GM18907 (cell line): ENCODE measurements around the gene SOX12.
"Not testable (repeated sequence)": the region's sequence is repeated elsewhere in the genome, so short reads cannot be mapped to it uniquely, and the experiment has no call there.

Source experiments
- ATAC-seq: cut with Tn5 transposase; IDR thresholded peaks from one replicate; pipeline ENCODE4 v1.9.1; 2021; ENCODE audit warnings: mild to moderate bottlenecking, moderate library complexity; ENCODE audit not compliant: unreplicated experiment

SOX12 gene

DNA sequence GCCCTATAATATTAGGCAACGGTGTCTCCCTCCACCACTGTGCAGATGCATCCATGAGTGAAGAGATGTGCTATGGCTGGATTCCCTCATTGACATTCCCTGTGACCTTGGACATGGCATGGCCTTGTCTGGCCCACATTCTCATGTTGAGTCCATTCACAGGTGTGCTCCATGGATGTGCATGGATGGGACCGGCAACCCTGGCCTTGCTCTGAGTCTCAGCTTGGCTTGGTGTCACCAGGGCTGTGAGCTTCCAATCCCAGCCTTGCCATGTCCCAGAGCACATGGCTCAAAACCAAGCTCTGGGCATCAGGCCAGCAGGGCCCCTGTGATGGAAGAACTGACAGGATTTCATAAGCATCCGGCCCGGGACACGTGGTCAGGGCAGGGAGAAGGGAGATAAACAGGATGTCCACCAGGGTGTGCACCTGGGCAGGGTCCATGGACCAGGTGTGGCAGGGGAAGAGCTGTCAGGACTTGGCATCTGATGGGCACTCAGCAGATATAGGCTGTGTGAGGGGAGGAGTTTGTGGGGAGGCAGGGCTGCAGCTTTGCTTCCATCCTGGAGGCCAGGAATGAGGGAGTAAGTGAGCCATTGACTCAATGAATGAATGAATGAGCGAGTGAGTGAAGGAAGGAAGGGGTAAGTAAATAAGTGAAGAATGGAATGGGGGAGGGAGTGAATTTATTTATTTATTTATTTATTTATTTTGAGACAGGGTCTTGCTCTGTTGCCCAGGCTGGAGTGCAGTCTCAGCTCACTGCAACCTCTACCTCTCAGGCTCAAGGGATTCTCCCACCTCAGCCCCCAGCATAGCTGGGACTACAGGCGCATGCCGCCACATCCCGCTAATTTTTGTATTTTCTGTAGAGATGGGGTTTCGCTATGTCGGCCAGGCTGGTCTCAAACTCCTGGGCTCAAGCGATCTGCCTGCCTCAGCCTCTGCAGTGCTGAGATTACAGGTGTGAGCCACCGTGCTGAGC is 37.2 kb downstream of the SOX12 start:
- no peak for ATAC-seq

DNA sequence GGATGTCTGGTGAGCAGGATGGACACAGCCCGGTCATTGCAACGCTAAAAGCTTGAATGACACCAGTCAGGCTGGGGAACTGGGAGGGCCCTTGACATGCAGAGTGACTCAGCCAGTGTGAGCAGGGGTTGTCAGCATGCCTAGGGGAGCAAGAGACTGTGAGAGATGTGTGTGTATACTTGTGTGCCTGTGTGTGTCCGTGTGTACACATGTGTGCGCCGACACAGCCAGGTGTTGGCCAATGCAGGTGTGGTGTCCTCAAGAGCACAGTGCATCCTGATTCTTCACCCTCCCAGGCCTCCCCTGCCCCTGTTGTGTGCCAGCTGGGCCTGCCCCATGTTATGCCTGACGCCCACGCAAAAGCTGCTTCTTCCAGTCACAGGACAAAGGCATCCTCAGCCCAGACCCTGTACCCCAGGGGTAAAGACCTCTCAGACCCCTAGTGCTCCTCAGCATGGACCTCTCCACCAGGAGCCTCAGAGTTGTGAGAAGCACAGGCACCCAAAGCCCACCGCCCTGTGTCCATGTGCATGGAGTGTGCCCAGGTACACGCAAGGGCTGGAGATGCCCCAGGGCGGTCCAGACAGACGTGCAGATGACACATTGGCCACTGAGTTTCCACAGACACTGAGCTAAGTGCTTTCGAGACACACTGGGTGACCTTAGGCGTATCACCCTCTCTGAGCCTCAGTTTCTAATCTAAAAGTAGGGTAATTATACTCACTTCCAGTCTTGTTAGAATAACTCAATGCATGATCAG is 38.1 kb downstream of the SOX12 start:
- no peak for ATAC-seq

DNA sequence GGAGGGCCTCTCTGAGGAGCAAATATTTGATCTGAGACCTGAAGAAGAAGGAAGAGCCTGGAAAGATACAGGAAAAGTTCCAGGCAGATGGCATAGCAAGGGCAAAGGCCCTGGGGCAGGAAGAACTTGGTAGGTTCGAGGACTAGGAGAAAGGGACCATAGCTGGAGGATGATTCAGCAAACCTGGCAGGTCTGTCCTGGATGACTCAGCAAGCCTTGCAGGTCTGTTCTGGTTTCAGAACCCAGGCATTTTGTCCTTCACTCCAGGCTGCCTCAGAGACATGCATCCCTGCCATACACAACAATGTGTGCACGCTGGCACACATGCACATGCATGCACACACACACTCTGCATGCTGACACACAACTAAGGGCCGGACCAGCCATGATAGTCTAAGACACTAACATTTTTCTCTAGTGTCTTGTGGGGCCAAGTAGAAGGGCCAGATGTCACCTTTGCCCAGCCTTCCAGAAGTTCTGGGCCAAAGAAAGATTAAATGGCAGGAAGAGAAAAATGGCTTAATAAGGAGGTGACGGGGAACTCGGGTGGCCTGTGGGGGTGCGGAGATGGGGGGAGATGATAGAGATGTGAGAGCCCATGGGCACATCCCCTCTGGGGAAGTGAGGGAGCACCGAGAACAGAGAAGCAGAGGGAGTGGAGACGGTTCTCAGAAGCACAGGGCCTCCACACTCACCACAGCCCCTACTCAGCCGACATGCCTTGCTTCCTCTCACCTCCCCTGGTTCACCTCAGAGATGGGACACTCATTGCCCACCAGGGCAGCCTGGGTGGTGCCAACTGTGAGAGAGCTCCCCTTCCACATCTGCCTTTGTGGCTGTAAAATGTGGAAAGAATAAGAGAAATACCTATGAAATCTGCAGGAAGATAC is 39.8 kb downstream of the SOX12 start:
- ATAC-seq = no peak

- no peak for ATAC-seq
Measured at GRCh38 chr20:366041-366718, 40.8 kb downstream of the SOX12 start.

DNA sequence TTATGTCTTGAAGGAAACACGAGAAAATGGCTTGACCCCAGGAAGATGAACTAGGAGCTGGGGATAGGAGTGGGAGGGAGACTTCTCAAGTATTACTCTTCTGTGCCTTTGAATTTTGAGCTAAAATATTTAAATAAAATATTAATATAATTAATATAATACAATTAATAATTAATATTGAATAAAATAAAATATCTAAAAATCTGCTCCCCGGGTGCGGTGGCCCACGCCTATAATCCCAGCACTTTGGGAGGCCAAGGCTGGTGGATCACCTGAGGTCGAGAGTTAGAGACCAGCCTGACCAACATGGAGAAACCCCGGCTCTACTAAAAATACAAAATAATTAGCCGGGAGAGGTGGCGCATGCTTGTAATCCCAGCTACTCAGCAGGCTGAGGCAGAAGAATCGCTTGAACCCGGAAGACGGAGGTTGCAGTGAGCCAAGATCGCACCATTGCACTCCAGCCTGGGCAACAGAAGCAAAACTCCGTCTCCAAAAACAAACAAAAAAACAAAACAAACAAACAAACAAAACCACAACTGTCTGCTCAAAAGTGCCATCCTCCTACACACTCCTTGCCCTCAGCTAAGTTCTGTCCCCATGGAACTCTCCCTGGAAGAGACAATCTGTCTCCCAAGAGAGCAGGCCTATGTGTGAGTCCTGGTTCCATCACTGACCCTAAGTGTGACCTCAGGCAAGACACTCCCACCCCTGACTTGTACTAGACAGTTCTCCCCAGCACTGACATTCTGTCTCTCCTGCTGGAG is 41.5 kb downstream of the SOX12 start:
- ATAC-seq = no peak

- ATAC-seq = no peak
Measured at GRCh38 chr20:367486-367887, 42.1 kb downstream of the SOX12 start.

DNA sequence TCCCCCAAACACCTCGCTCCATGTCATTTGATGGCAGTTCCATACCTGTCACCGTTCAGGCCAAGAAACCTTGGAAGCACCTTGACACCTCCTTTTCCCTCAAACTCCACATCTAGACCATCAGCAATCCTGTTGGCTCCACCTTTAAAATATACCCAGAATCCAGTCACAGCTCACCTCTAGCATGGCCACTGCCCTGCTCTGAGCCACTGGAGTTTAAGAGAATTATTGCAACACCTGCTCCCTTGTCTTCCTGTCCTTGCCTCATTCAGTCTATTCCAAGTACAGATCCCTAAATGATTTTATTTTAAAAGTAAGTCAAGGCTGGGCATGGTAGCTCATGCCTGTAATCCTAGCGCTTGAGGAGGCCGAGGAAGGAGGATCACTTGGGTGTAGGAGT is 43.6 kb downstream of the SOX12 start:
- ATAC-seq = no peak

GRCh38 chr20:370151-370600 is 44.8 kb downstream of the SOX12 start:
- no peak for ATAC-seq

- ATAC-seq = no peak
Measured at GRCh38 chr20:370977-371754, 45.8 kb downstream of the SOX12 start.

- ATAC-seq = no peak
Measured at GRCh38 chr20:371755-372542, 46.6 kb downstream of the SOX12 start.

- ATAC-seq = not testable (repeated sequence)
Measured at GRCh38 chr20:372543-373082, 47.3 kb downstream of the SOX12 start.

DNA sequence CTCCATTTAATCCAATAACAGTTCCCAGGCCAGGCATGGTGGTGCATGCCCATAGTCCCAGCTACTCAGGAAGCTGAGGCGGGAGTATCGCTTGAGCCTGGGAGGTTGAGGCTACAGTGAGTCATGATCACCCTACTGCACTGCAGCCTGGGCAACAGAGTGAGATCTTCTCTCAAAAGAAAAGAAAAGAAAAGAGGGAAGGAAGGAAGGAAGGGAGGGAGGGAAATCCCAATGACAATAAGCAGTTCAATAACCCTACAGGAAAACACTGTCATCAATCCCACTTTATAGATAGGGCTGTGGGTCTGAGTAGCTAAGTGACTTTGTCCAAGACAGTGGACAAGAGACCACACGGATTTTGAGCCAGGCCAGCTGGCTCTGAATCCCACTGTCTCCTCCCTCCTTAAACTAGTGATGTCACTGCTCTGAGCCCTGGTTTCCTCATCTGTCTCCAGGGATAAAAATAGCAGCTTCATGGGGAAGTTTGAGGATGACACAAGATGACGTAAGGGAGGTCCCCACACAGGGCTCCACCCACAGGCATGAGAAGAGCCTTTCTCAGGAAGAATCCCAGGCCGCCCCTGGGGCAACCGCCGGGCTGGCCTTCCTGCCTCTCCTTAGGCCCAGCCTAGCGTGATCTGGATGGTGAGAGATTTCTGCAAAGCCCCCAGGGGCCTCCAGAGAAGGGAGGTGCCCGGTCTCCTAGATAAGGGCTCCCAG is 48.0 kb downstream of the SOX12 start:
- ATAC-seq = no peak

DNA sequence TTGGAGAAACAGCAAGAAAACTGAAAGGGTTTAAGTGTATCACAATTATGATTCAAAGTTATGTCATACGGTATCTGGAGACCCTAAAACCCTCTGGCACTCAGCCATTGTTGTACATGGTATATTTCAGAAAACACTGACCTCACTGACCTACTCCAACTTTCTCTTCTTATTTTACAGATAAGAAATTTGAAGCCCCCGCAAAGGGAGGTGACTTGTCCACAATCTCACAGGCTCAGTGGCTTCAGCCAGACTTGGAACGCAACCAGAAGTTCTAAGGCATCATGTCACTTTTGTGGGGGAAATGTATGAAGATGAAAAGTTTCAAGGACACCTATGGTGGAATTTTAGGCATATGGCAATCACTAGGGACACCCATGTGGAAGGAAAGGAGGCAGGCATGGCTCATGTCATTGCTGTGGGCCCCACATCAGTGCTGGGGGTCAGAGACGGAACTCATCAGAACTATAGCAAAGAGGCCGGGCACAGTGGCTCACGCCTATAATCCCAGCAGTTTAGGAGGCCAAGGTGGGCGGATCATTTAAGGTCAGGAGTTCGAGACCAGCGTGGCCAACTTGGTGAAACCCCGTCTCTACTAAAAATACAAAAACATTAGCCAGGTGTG is 50.0 kb downstream of the SOX12 start:
- ATAC-seq = no peak

GRCh38 chr20:376089-376488 is 50.7 kb downstream of the SOX12 start:
- ATAC-seq = no peak

GRCh38 chr20:376750-377149 is 51.4 kb downstream of the SOX12 start:
- ATAC-seq = no peak

GRCh38 chr20:377578-377977 is 52.2 kb downstream of the SOX12 start:
- ATAC-seq = not testable (repeated sequence)

GRCh38 chr20:378961-379336 is 53.6 kb downstream of the SOX12 start:
- ATAC-seq = no peak
